Fibroblast of lung (primary cell): Measurements from ENCODE around the gene GPR141.

Source experiments
- CTCF ChIP-seq, 2 donors: IDR thresholded peaks in 1 of 2; conservative IDR thresholded peaks in 1 of 2; 1 replicate in 1 of 2; 2 replicates in 1 of 2; pipeline ENCODE4 v1.5.1; 2011 to 2012; ENCODE audit warnings: low read length in 2 of 2, control low read depth in 1 of 2, inconsistent platforms in 1 of 2, low read depth in 1 of 2, mild to moderate bottlenecking in 1 of 2
- EZH2 ChIP-seq: IDR thresholded peaks from 2 replicates; pipeline ENCODE4 v1.5.1; 2012; ENCODE audit warnings: low read length, control low read depth, mild to moderate bottlenecking; ENCODE audit errors: missing control alignments

- TF ChIP-seq EZH2: no peak
- TF ChIP-seq CTCF (conservative IDR thresholded peaks at IDR 0.05 in 1 of 2, IDR thresholded peaks at IDR 0.05 in 1 of 2; ENCODE audit: low read depth in 1 of 2, low read length in 2 of 2): no peak
Observed at GRCh38 chr7:37735196-37735595, 51.6 kb downstream of the GPR141 start.
